ENCODE data around the gene YIF1B. TPM values are rescaled to one million over a fixed set of nuclear protein-coding genes. Genes with fewer than 3 reads are reported as not detected.
"Not testable (repeated sequence)": the region's sequence is repeated elsewhere in the genome, so short reads cannot be mapped to it uniquely, and the experiment has no call there.

YIF1B gene, protein sequence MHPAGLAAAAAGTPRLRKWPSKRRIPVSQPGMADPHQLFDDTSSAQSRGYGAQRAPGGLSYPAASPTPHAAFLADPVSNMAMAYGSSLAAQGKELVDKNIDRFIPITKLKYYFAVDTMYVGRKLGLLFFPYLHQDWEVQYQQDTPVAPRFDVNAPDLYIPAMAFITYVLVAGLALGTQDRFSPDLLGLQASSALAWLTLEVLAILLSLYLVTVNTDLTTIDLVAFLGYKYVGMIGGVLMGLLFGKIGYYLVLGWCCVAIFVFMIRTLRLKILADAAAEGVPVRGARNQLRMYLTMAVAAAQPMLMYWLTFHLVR
- total RNA-seq, result 10 to 100 TPM; 31.1 to 39.4 TPM
- 11.5 to 18.8 reads per million in 2 donors for total RNA-seq

DNA sequence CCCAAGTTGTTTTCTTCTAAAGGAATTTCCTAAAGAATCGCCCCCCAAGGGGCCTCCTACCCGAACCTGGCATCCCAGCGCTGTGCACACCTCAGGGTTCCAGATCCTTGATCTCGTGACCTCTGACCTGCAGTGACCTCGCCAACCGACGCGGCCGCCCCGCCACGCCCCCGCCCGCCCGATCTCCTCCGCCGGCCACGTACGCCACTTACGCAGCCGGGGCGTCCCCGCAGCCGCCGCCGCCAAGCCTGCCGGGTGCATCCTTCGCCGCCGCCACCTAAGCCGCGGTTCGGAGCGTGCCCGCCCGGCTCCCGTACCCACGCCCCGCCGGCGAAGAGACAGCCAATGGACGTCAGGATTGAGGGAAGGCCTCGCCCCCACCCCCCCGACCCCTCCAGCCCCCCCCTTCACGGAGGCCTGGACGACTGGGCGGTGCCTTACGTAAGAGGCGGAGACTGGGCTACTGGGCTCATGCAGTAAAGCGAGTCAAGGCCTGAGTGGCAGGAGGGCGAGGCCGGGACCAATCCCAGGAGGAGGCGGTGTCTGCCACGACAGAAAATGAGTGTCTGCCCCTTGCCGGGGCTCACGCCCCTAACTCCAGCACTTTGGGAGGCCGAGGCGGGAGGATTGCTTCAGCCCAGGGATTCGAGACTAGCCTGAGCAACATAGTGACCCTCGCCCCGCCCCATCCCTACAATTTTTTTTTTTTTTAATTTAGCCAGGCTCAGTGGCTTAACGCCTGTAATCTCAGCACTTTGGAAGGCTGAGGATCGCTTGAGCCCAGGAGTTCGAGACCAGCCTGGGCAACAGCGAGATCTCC, at the start of gene YIF1B:
YIF1B (minus strand) TSS at position 291 of the 820 bp plus-strand sequence; CDS start at position 261, 30 bp downstream.
- H3K36me3 Mint-ChIP-seq (ENCODE audit: low read depth), result no peaks in the 10 kb centered on the region
- H3K4me1 Mint-ChIP-seq, result peaks cover 32% of the 10 kb centered on the region
- no peaks in the 10 kb centered on the region for H3K9me3 ChIP-seq (ENCODE audit: control insufficient read depth, low read length, poor library complexity, severe bottlenecking)
- ATAC-seq, result peak; percentile 91
- peak; percentile 93 to 95 (median 95) for DNase-seq
- H3K4me3 Mint-ChIP-seq, result peak within 1 kb of the TSS; percentile 92
- peak within 1 kb of the TSS; percentile 93 for H3K27ac Mint-ChIP-seq
- no peaks in the 10 kb centered on the region for H3K27me3 Mint-ChIP-seq

DNA sequence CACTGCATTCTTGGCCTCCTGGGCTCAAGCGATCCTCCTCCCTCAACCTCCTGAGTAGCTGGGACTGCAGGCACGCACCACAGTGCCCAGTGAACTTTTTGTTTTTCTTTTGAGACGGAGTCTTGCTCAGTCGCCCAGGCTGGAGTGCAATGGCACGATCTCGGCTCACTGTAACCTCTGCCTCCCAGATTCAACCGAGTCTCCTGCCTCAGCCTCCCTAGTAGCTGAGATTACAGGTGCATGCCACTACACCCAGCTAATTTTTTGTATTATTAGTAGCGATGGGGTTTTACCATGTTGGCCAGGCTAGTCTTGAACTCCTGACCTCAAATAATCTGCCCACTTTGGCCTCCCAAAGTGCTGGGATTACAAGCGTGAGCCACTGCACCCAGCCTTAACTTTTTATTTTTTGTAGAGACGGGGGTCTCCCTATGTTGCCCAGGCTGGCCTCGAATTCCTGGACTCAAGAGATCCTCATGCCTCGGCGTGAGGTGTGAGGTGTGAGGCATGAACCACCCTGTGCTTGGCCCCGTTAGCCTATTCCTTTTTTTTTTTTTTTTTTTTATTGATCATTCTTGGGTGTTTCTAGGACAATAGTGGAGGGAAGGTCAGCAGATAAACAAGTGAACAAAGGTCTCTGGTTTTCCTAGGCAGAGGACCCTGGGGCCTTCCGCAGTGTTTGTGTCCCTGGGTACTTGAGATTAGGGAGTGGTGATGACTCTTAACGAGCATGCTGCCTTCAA, 47.4 kb upstream of the YIF1B start:
- H3K27me3 Mint-ChIP-seq; H3K27ac Mint-ChIP-seq; H3K36me3 Mint-ChIP-seq (ENCODE audit: low read depth); H3K4me1 Mint-ChIP-seq; H3K9me3 ChIP-seq (ENCODE audit: control insufficient read depth, low read length, poor library complexity, severe bottlenecking); DNase-seq; ATAC-seq: not testable (repeated sequence)
- H3K4me3 Mint-ChIP-seq, result peak overlapping the region; percentile 87

DNA sequence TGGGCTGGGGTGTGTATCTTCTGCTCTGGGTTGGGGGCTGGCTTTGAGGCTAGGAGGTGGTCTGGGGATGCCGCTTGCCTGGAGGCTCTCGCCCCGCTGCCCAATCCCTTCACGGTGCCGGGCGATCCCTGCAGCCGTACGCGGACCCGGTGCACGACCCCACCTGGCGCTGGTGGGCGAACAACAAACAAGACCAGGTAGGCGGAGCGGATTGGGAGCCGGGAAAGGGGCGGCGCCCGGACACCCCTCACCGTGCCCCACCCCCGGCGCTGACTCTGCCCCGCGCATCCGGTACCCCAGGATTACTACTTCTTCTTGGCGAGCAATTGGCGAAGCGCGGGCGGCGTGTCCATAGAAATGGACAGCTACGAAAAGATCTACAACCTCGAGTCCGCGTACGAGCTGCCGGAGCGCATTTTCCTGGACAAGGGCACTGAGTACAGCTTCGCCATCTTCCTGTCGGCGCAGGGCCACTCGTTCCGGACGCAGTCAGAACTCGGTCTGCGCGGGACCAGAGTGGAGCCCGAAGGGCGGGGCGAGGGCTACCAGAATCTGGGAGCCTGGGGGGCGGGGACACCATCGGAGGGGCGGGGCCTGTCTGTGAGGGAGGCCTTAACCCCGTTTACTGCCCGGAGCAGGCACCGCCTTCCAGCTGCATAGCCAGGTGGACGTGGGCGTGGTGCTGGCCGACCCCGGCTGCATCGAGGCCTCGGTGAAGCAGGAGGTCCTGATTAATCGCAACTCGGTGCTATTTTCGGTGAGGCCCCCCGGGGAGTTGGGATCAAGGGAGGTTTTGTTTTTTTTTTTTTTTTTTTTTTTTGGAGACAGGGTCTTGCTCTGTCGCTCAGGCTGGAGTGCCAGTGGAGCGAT, 46.6 kb upstream of the YIF1B start:
- Mint-ChIP-seq H3K4me3 (peak overlapping the region; percentile 87), H3K4me1 (peaks cover 6% of the 10 kb centered on the region), H3K27ac (no peak overlapping the region), H3K27me3 (no peaks in the 10 kb centered on the region), H3K36me3 (ENCODE audit: low read depth) (no peaks in the 10 kb centered on the region)
- peak; percentile 61 for ATAC-seq
- peak; percentile 29 to 60 (median 59) for DNase-seq
- H3K9me3 ChIP-seq (ENCODE audit: control insufficient read depth, low read length, poor library complexity, severe bottlenecking), result no peaks in the 10 kb centered on the region

DNA sequence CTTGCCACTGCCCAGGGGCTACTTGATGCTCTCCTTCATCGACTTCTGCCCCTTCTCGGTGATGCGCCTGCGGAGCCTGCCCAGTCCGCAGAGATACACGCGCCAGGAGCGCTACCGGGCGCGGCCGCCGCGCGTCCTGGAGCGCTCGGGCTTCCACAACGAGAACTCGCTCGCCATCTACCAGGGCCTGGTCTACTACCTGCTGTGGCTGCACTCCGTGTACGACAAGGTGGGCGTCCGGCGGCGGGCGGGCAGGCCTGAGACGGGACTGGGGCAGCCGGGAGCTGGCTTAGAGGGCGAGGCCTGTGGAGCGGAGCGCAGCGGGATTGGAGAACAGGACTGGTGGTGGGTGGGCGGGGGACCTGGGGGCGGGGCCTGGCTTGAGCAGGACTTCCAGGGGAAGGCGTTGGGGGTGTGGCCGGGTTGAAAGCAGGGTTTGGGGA, 45.9 kb upstream of the YIF1B start:
- Mint-ChIP-seq H3K4me3 (peak overlapping the region; percentile 87), H3K36me3 (ENCODE audit: low read depth) (no peaks in the 10 kb centered on the region), H3K4me1 (peaks cover 8% of the 10 kb centered on the region), H3K27me3 (no peaks in the 10 kb centered on the region), H3K27ac (no peak overlapping the region)
- DNase-seq, result peak; percentile 20 to 58 (median 58)
- peak; percentile 81 for ATAC-seq
- no peaks in the 10 kb centered on the region for H3K9me3 ChIP-seq (ENCODE audit: control insufficient read depth, low read length, poor library complexity, severe bottlenecking)

DNA sequence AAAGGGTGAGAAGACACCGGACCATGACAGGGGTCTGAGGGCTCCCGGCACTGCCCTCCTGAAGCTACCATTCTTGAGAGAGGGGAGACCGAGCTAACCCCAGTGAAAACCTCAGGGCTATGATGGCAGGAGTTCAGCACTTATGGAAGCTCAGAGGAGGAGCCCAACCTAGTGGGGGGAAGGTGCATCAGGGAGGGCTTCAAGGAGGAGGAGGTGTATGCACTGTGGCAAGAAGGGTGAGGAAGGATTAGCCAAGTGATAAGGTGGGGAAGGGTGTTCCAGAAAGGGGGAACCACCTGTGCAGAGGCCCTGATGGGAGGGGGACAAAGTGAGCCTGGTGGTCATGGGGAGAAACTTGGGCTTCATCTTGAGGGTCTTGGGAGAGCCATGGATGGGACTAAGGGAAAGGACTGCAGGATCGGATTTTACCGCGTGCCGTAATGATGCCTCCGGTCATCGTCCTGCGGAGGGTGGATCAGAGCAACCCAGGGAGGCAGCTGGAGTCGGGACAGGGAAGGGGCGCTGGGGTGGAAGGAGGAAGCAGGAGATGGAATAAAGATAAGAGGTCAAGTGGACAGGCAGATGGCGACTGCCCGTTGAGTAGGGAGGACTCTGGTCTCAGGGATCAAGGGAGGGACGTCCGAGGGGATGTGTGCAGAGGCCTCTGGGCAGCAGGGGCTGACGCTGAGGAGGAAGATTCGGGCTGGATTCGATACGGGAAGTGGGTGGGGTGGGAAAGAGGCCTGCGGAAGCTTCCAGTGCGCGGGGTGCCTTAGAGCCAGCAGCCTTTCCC, 45.3 kb upstream of the YIF1B start:
- Mint-ChIP-seq H3K27me3 (no peaks in the 10 kb centered on the region), H3K27ac (peak overlapping the region; percentile 34), H3K36me3 (ENCODE audit: low read depth) (no peaks in the 10 kb centered on the region), H3K4me3 (peak overlapping the region; percentile 87), H3K4me1 (peaks cover 11% of the 10 kb centered on the region)
- no peak for ATAC-seq
- H3K9me3 ChIP-seq (ENCODE audit: control insufficient read depth, low read length, poor library complexity, severe bottlenecking), result no peaks in the 10 kb centered on the region
- no peak for DNase-seq

DNA sequence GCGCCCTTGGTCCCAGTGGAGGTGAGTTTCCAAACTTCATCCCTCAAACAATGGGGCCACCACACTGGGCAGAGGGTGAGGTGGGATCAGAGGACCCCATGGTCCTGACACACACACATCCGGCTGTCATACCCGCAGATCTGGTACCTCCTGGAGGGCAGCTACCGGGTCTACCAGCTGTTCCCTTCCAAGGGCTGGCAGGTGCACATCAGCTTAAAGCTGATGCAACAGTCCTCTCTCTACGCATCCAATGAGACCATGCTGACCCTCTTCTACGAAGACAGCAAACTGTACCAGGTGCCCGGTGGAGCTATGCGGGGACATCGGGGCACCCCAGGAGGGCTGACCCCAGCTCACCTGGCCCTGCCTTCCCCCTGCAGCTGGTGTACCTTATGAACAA, 44.6 kb upstream of the YIF1B start:
- ATAC-seq, result no peak

DNA sequence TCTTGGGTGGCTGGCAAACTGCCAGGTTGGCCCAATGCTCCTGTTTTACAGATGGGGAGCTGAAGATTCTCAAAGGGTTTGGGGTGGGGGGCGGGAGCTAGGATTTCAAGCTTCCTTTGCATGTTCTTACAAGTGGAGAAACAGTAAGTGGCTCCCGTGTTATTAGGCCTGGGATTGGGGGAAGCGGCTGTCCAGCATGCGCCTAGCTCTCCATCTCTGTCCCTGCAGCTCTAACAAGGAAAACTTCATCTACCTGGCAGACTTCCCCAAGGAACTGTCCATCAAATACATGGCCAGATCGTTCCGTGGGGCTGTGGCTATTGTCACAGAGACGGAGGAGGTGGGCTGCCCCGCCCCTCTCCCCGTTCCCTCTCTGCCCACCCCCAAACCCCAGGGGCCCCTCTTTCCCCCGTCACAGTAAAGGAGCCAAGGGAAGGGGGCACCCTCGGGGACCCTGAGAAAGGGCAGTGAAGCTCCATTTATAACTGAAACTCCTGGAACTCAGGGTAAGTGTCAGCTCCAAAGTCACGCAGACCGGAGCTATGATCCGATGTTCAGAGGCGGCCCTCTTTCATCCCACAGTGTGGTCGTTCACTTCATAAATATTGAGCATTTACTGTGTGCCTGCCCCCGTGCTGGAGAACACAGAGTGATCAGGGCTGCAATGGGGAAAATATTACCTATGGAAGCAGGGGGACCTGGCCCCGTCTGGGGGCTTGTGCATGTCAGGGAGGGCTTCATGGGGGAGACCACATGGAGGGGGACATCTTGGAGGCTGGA, 43.7 kb upstream of the YIF1B start:
- ATAC-seq (no peak), DNase-seq (no peak)
- no peaks in the 10 kb centered on the region for H3K36me3 Mint-ChIP-seq (ENCODE audit: low read depth)

More for the DNA sequence above, 44.6 kb upstream of the YIF1B start:
- no peak for DNase-seq
- Mint-ChIP-seq H3K27ac (peak overlapping the region; percentile 34), H3K4me3 (peak overlapping the region; percentile 87), H3K27me3 (no peaks in the 10 kb centered on the region), H3K4me1 (peaks cover 12% of the 10 kb centered on the region), H3K36me3 (ENCODE audit: low read depth) (no peaks in the 10 kb centered on the region)
- no peaks in the 10 kb centered on the region for H3K9me3 ChIP-seq (ENCODE audit: control insufficient read depth, low read length, poor library complexity, severe bottlenecking)

DNA sequence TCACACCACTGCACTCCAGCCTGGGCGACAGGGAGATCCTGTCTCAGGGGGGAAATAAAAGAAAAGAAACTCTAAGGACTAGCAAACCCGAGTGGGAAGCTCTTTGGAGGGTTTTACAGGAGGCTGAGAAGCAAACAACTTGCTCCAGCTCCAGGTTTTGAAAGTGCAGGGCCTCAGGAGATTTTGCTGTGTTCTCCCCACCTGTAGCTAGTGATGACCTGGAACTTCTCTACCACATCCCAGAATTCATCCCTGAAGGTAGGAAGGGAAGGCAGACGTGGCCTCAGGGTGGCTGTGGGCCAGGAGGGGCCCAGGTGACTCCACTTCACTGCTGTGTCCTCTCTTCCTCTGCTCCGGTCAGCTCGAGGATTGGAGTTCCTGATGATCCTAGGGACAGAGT, 42.3 kb upstream of the YIF1B start:
- DNase-seq (no peak), ATAC-seq (no peak)
- no peak overlapping the region for H3K4me3 Mint-ChIP-seq
- no peaks in the 10 kb centered on the region for H3K9me3 ChIP-seq (ENCODE audit: control insufficient read depth, low read length, poor library complexity, severe bottlenecking)
- no peaks in the 10 kb centered on the region for H3K36me3 Mint-ChIP-seq (ENCODE audit: low read depth)
- peaks cover 12% of the 10 kb centered on the region for H3K4me1 Mint-ChIP-seq
- no peak overlapping the region for H3K27ac Mint-ChIP-seq
- peaks cover 5% of the 10 kb centered on the region for H3K27me3 Mint-ChIP-seq

More for the DNA sequence above, 43.7 kb upstream of the YIF1B start:
- H3K4me1 Mint-ChIP-seq, result peaks cover 12% of the 10 kb centered on the region
- peaks cover 2% of the 10 kb centered on the region for H3K27me3 Mint-ChIP-seq
- no peaks in the 10 kb centered on the region for H3K9me3 ChIP-seq (ENCODE audit: control insufficient read depth, low read length, poor library complexity, severe bottlenecking)
- H3K27ac Mint-ChIP-seq, result no peak overlapping the region
- peak overlapping the region; percentile 51 for H3K4me3 Mint-ChIP-seq

DNA sequence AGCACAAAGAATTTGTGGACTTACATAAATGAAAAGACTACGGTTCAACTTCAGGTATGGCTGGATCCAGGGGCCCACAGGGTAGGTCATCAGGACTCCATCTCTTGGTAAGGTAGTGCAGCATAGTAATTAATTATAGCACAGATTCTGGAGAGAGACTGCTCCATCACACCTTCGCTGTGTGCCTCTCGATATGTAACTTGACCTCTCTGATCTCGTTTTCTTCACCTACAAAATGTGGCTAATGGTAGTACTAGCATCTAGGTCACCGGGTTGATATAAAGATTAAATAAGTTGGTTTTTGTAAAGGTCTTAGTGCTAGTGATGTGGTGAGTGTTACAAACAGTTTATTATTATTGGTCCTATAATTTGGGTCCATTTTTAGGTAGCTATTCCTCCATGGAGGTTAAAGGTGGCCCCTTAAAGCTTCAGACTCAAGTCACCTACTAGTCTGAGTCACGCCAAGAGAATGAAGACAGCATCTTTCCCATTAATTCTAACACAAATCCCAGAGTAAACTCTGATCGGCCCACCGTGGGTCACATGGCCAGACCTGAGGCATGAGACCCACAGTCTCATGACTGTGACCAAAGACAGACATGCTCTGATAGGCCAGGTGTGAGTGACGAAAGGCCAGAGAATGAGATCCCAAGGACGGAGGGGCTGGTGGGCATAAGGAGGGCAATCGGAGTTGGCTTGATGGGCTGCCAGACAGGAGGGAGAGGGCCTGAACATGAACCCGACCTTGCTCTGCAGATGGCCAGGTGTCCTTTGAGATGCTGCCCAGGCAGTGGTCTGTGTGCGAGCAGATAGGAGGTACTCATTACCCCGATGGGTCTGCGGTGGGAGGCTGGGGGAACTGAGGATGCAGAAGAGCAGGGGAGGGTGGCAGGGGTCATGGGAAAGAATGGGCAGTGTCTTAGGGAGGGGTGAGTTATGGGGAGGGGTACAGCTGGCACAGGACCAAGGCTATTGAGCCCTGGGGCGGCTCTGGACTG, 40.3 kb upstream of the YIF1B start:
- H3K27me3 Mint-ChIP-seq, result peaks cover 5% of the 10 kb centered on the region
- H3K9me3 ChIP-seq (ENCODE audit: control insufficient read depth, low read length, poor library complexity, severe bottlenecking), result no peaks in the 10 kb centered on the region
- no peak for ATAC-seq
- no peak overlapping the region for H3K4me3 Mint-ChIP-seq
- H3K36me3 Mint-ChIP-seq (ENCODE audit: low read depth), result peaks cover 2% of the 10 kb centered on the region
- DNase-seq, result no peak
- peaks cover 8% of the 10 kb centered on the region for H3K4me1 Mint-ChIP-seq
- peak overlapping the region; percentile 32 for H3K27ac Mint-ChIP-seq

DNA sequence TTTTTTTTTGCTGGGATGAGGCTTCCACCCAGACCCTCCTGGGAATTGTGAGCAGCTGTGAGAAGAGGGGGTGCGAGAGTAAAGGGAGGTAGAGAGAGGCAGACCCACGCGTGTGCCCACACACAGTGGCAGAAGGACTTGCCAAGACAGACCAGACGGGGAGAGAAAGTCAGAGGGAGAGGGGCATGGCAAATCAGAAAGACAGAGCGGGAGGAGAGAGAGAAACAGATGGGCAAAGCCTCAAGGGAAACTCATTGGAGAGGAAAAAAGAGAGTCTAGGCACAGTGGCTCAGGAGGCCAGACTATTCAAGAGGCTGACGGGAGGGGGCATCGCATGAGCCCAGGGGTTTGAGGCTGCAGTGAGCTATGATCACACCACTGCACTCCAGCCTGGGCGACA, 36.9 kb upstream of the YIF1B start:
- Mint-ChIP-seq H3K4me1 (peaks cover 6% of the 10 kb centered on the region), H3K27me3 (peaks cover 5% of the 10 kb centered on the region), H3K36me3 (ENCODE audit: low read depth) (peaks cover 2% of the 10 kb centered on the region), H3K27ac (no peak overlapping the region), H3K4me3 (no peak overlapping the region)
- no peaks in the 10 kb centered on the region for H3K9me3 ChIP-seq (ENCODE audit: control insufficient read depth, low read length, poor library complexity, severe bottlenecking)
- ATAC-seq (no peak), DNase-seq (no peak)

All from T-helper 17 cell (primary cell).